NCI-H748 (cell line): ENCODE data around the gene SLITRK6.
A peak's percentile ranks its signal among the peaks of the same experiment; 100 is the strongest.
"Not testable (repeated sequence)": the region's sequence is repeated elsewhere in the genome, so short reads cannot be mapped to it uniquely, and the experiment has no call there.

ENCODE experiments used
- DNase-seq: peaks from one replicate; lab custom pipeline; 2025; ENCODE audit not compliant: unreplicated experiment; lab: John Stamatoyannopoulos, UW

SLITRK6 gene

DNA sequence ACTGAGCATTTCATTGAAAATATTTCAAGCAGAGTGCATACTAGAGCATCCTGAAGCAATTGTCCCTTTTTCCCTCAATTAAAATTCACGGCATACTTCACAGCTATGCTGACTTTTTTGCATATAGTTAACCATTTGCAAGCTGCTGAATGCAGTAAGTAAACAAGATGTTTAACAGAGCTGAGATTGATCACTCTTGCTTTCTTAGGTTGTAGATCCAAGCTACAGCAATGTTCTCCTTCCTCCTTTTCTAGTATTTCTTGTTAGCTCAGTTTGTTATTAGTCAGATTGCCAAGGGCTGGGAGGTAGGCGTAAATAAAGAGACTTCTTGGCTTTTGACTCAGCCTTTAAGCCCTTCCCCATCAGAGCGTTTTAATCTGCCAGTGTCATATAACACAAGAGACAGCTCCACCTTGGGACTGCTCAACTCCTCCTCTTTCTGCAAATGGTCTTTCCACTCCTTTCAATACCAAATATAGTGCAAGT lies at the start of gene SLITRK6:
TSS of gene SLITRK6 (minus strand) at position 323 of the 486 bp plus-strand sequence. CDS start 2,911 bp downstream, outside the sequence.
- peak; percentile 94 for DNase-seq

DNA sequence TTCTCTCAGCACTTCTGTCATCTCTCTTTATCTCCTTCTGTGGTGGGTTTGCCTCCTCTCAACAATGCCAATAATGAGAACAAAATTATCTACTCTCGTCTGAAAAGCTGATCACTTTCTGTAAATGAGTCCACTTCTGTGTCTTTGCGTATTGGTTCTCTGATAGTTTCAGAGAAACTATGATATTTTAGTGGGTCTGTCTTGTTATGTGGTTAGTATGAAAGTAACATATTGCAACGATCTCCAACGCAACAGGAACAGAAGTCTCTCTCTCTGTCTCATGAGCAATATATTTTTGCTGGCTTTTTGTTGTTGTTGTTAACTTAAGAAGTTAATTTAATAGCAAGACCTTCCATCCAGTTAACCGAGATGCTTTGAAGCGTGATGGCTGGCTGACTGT lies 47.8 kb upstream of the SLITRK6 start:
- DNase-seq, result no peak

- no peak for DNase-seq
Measured at GRCh38 chr13:85841427-85841826, 42.2 kb upstream of the SLITRK6 start.

DNA sequence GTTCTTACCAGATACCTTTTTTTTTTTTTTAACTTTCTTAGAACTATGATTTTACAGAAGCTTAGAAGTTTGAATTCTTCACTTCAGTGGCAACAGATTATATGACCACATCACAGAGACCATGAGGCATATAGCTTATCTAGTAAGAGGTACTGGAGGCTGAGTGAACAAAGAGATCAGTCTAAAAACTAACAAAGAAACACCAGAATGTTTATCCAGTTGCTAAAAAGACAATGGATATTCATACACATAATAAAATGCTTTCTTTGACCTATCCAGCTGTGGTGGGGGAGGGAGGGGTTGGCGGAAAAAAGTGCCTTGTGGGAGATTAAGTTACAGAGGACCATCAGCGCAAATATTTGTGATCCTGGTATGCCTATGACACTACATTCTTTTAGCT lies 34.7 kb upstream of the SLITRK6 start:
- DNase-seq, result peak; percentile 16

- peak; percentile 26 for DNase-seq
Measured at GRCh38 chr13:85828094-85828684, 29.0 kb upstream of the SLITRK6 start.

- DNase-seq, result no peak
Measured at GRCh38 chr13:85825454-85825853, 26.2 kb upstream of the SLITRK6 start.

DNA sequence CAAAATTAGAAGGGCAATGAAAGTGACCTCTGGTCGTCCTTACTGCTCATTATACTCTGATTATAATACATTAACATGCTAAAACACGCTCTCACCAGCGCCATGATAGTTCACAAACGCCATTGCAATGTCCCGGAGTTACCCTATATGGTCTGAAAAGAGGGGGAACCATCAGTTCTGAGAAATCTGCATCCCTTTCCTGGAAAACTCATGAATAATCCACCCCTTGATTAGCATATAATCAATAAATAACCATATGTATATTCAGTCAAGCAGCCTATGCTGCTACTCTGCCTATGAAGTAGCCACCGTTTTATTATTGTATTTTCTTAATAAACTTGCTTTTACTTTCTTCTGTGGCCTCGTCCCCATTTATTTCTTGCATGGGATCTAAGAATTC lies 24.6 kb upstream of the SLITRK6 start:
- no peak for DNase-seq

GRCh38 chr13:85819513-85819912 lies 20.3 kb upstream of the SLITRK6 start:
- DNase-seq, result no peak

- DNase-seq, result peak; percentile 41
Measured at GRCh38 chr13:85816413-85816812, 17.2 kb upstream of the SLITRK6 start.

- DNase-seq, result no peak
Measured at GRCh38 chr13:85812282-85812681, 13.1 kb upstream of the SLITRK6 start.

GRCh38 chr13:85808811-85809210 lies 9.6 kb upstream of the SLITRK6 start:
- DNase-seq, result no peak

DNA sequence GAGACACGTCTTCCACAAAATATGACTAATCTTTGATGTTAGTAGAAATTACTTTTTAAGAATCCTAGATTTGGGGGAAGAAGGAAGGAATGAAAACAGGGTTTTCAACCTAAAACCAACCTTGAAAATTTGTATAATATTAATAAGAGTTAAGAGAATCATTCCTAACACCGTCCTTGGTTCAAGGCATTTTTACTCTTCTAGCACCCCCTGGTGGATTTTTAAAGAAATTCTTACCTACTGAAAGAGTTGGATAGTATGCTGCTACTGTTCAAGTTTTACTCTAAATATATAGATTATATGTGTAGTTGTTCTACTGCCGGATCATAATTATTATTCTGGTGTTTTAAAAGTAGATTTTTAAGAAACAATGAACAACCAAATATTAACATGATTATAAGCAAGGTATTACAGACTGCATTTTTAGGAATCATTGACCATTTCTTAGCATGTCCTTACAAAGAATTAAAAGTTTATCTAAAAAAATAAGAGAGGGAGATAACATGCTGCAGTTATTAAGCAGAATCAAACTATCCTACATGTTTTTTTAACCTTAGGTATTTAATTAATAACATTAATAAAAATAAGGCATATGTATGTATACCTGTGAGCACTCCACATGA lies 7.4 kb upstream of the SLITRK6 start:
- DNase-seq, result peak; percentile 59

- DNase-seq, result peak; percentile 36
Measured at GRCh38 chr13:85798556-85798955, 663 bp downstream of the SLITRK6 start.

- DNase-seq, result no peak
Measured at GRCh38 chr13:85797311-85797710, 1.9 kb downstream of the SLITRK6 start.

DNA sequence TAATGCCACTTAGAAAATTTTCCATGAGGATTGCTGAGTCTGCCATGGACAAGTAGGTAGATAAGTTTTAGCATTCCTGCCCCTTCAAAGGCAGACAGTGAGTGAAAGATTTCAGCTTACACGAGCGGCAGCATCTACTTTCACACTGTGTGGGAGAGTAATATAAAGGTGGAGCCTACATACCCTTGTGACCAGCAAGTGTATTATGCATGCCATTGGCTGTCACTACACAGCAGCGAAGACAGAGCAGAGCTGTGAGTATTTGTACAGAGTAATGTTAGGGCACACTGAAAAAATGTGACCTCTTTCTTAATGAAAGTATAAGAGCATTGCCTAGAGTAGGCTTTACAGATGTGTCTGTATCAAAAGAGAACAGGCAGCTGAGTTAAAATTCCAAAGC lies 14.0 kb downstream of the SLITRK6 start:
- DNase-seq, result no peak

DNA sequence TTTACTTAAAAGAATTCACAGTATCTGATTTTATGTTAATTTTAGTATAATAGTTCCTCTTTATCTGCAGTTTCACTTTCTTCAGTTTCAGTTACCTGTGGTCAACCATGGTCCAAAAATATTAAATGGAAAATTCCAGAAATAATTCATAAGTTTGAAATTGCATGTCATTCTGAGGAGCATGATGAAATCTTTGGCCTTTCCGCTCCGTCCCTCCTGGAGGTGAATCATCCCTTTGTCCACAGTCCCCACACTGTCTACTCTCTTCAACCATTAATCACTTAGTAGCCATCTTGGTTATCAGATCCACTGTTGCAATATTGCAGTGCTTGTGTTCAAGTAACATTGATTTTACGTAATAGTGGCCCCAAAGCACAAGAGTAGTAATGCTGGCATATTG lies 26.9 kb downstream of the SLITRK6 start:
- DNase-seq, result no peak

DNA sequence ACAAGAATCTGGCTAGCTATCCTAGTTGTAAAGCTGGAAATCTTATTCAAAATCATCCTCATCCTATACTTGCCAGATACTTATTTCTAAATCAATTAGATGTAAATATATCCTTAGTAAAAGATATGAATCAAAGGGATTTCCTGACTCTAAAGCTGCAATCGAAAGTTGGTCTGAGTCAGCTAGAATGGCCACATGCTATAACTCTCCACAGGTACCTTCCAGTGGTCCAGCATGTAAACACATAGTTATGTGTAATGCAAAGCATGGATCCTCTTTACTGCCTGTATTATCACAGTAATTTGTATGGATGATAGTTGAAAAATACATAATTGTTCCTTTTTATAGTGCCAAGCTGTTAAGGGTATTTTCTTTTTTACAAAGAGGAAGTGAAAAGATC lies 27.4 kb downstream of the SLITRK6 start:
- DNase-seq, result peak; percentile 31

DNA sequence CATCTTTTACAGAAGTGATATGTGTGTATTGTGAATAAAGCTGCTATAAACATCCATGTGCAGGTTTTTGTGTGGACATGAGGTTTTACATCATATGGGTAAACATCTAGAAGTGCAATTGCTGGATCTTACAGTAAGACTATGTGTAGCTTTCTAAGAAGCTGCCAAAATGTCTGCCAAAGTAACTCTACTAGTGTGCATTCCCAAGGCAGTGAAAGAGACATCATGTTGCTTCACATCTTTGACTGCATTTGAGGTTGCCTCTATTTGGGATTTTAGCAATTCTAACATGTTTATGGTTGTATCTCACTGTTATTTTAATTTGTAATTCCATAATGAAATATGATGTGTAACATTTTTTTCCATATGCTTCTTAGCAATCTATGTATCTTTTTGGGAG lies 30.3 kb downstream of the SLITRK6 start:
- DNase-seq, result no peak

DNA sequence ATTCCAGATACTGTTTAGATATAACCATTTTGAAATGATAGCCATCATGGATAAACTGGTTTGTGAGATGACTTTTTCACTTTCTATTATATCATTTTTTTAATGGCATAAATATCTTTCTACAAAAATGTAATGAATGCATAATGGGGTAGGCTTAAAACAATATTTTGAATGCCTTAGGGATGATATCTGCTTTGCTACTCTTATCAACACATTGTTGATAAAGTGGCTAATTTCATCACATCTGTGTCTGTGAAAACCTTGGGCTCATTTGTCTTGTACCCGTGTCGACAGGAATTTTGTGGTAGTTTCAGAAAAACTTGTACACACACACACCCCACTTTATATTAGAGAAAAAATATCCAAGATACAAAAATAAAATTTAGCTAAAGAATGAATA lies 44.1 kb downstream of the SLITRK6 start:
- no peak for DNase-seq

GRCh38 chr13:85743201-85743770 lies 55.9 kb downstream of the SLITRK6 start:
- DNase-seq, result not testable (repeated sequence)
